CD4-positive, alpha-beta memory T cell (primary cell): ENCODE data around the gene BRINP1. TPM values are rescaled to one million over a fixed set of nuclear protein-coding genes. Genes with fewer than 3 reads are reported as not detected.

Experiments
- CTCF ChIA-PET: fragments of 350-600 bp; sonication (Branson Sonifier 250); formaldehyde crosslinking; loops from one replicate; lab custom pipeline; 2021; ENCODE audit warnings: inconsistent platforms; ENCODE audit not compliant: partially characterized antibody; lab: Charles Lee
- POLR2A ChIA-PET: fragments of 350-600 bp; sonication (Branson Sonifier 250); formaldehyde crosslinking; loops from one replicate; lab custom pipeline; 2021; ENCODE audit not compliant: partially characterized antibody; lab: Charles Lee
- DNase-seq, 5 donors: peaks; one replicate each; pipeline versions ENCODE4 v3.0.0 to v3.0.0-alpha.2; 2020 to 2022; ENCODE audit warnings: mixed read lengths in 1 of 5
- H3K27ac ChIP-seq: one replicate; pipeline ENCODE4 v1.7.0; 2013; ENCODE audit warnings: low read depth, low read length
- H3K27me3 ChIP-seq: 2 replicates; pipeline ENCODE4 v1.7.0; 2013; ENCODE audit warnings: mild to moderate bottlenecking, low read length, moderate library complexity; ENCODE audit not compliant: insufficient read depth
- H3K36me3 ChIP-seq: 2 replicates; pipeline ENCODE4 v1.7.0; 2013; ENCODE audit warnings: mild to moderate bottlenecking, low read length, moderate library complexity; ENCODE audit not compliant: insufficient read depth
- H3K4me1 ChIP-seq: 2 replicates; pipeline ENCODE4 v1.7.0; 2013; ENCODE audit warnings: mild to moderate bottlenecking, low read length, moderate library complexity; ENCODE audit not compliant: insufficient read depth
- H3K4me3 ChIP-seq, 2 donors: one replicate each; pipeline ENCODE4 v1.7.0; 2013; ENCODE audit warnings: low read length in 2 of 2, mild to moderate bottlenecking in 1 of 2
- H3K9me3 ChIP-seq, 2 donors: one replicate each; pipeline ENCODE4 v1.7.0; 2013; ENCODE audit warnings: low read length in 2 of 2, control low read depth in 1 of 2; ENCODE audit not compliant: control insufficient read depth in 1 of 2
- H3K27ac Mint-ChIP-seq, 7 donors: one replicate each; pipeline ENCODE4 v1.8.0; 2020 to 2021; ENCODE audit warnings: mixed read lengths in 7 of 7, mild to moderate bottlenecking in 6 of 7, inconsistent platforms in 3 of 7, moderate library complexity in 3 of 7
- H3K27me3 Mint-ChIP-seq, 2 donors: one replicate each; pipeline ENCODE4 v1.8.0; 2020 to 2021; ENCODE audit warnings: mixed read lengths in 2 of 2
- H3K36me3 Mint-ChIP-seq, 2 donors: one replicate each; pipeline ENCODE4 v1.8.0; 2020 to 2021; ENCODE audit warnings: mixed read lengths in 2 of 2, inconsistent platforms in 1 of 2, mild to moderate bottlenecking in 1 of 2
- H3K4me1 Mint-ChIP-seq, 4 donors: one replicate each; pipeline ENCODE4 v1.8.0; 2020 to 2021; ENCODE audit warnings: mixed read lengths in 4 of 4, mild to moderate bottlenecking in 1 of 4
- H3K4me3 Mint-ChIP-seq, 8 donors: one replicate each; pipeline ENCODE4 v1.8.0; 2020 to 2021; ENCODE audit warnings: mixed read lengths in 8 of 8, mild to moderate bottlenecking in 7 of 8, moderate library complexity in 6 of 8, inconsistent platforms in 3 of 8
- H3K9me3 Mint-ChIP-seq, 8 donors: one replicate each; pipeline ENCODE4 v1.8.0; 2020 to 2021; ENCODE audit warnings: mixed read lengths in 8 of 8, mild to moderate bottlenecking in 5 of 8, inconsistent platforms in 3 of 8, moderate library complexity in 1 of 8
- intact Hi-C: fragments of 100-400 bp; cut with micrococcal nuclease; formaldehyde crosslinking; loops from one replicate; pipeline ENCODE4 v1.15.1; 2023
- polyA plus RNA-seq, 2 donors: library from polyadenylated mRNA; unstranded; fragments of 300-500 nt; fragmentation: Illumina TruSeq; gene quantifications; one replicate each; pipeline ENCODE4 v1.2.3, GENCODE V29; 2021
- total RNA-seq, 2 experiments: library from RNA; stranded (reverse); gene quantifications; one replicate each; pipeline ENCODE4 v1.2.3, GENCODE V29; 2021

The BRINP1 gene
- total and polyA plus RNA-seq, 4 experiments from 2014 or later = not detected

DNA sequence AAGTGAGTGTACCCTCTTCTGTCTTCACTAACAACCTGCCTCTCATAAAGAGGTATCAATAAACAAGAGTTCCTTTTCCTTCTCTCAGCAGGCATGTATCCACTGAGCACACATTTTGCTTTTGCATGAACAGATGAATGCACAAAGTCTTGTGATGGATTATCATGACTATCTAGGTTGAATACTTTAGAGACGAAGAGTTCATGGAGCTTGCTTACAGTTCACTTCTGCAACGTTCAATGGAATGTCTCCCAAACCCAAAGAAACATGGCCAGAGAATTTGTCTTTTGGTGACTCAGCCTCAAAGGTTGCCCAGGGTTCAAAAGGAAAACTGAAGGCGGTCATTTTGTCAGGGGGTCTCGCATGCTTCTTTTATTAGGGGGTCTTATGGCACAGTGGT is 55.4 kb downstream of the BRINP1 start:
- ChIA-PET POLR2A (no interaction called here), CTCF (no interaction called here)

DNA sequence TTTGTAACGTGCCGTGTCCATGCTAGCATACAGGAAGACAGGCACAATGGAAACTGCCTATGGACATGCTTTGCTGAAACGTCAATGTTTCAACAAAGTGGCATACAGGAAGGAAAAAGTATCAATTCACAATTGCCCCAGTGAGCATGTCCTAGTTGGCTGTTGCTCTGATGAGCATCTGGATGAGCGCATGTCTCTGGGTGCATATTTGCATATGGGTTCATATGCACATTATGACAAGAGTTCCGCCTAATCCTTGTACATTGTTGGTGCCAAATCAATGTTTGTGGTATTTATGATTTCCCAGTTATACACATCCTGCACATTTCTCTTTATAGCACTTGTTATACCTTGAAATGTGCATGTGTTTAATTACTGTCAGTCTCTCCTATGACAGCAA is 58.5 kb downstream of the BRINP1 start:
- Histone ChIP-seq H3K9me3 (no peaks in the 10 kb centered on the region), H3K4me3 (no peak overlapping the region), H3K4me1 (no peaks in the 10 kb centered on the region), H3K27me3 (no peaks in the 10 kb centered on the region), H3K27ac (no peak overlapping the region), H3K36me3 (no peaks in the 10 kb centered on the region)
- ChIA-PET POLR2A (no interaction called here), CTCF (no interaction called here)
- no peaks in the 10 kb centered on the region for H3K36me3 Mint-ChIP-seq
- H3K27me3 Mint-ChIP-seq = no peaks in the 10 kb centered on the region
- H3K4me1 Mint-ChIP-seq = no peaks in the 10 kb centered on the region
- H3K9me3 Mint-ChIP-seq = peaks cover 0 to 8% (median 2%) of the 10 kb centered on the region in 8 donors
- intact Hi-C loops = no loop called here
- H3K27ac Mint-ChIP-seq = no peak overlapping the region
- no peak overlapping the region for H3K4me3 Mint-ChIP-seq
- no peak for DNase-seq

More for the DNA sequence above, 55.4 kb downstream of the BRINP1 start:
- no peak for DNase-seq
- Histone ChIP-seq H3K9me3 (no peaks in the 10 kb centered on the region), H3K36me3 (no peaks in the 10 kb centered on the region), H3K27ac (no peak overlapping the region), H3K27me3 (no peaks in the 10 kb centered on the region), H3K4me3 (no peak overlapping the region), H3K4me1 (no peaks in the 10 kb centered on the region)
- H3K36me3 Mint-ChIP-seq = no peaks in the 10 kb centered on the region
- no peak overlapping the region for H3K4me3 Mint-ChIP-seq
- H3K9me3 Mint-ChIP-seq = peaks cover 0 to 8% (median 3%) of the 10 kb centered on the region in 8 donors
- no peak overlapping the region for H3K27ac Mint-ChIP-seq
- intact Hi-C loops = no loop called here
- H3K27me3 Mint-ChIP-seq = no peaks in the 10 kb centered on the region
- H3K4me1 Mint-ChIP-seq = no peaks in the 10 kb centered on the region

DNA sequence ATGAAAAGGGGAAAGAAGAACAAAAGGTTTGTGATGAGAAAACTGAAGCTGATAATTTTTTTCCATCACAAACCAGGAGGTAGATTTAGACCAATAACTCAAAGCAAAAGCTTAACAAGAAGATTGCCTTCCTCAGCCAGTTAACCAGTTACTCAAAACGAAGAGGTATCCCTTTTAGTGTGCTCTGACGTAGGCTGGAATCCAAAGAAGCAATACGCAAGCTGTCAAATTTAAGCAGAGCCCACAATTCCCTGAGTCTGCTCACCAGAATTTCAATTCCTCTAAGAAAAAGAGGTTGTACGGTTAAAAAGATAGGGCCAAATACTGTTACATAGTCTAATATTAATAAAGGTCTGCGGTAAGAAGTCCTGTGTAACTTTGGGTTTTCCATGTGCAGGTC is 61.8 kb downstream of the BRINP1 start:
- Mint-ChIP-seq H3K27ac (no peak overlapping the region), H3K27me3 (no peaks in the 10 kb centered on the region), H3K4me3 (no peak overlapping the region), H3K9me3 (peaks cover 0 to 9% (median 3%) of the 10 kb centered on the region in 8 donors), H3K36me3 (no peaks in the 10 kb centered on the region), H3K4me1 (no peaks in the 10 kb centered on the region)
- POLR2A ChIA-PET = no interaction called here
- CTCF ChIA-PET = no interaction called here
- H3K4me1 ChIP-seq = no peaks in the 10 kb centered on the region
- no peak overlapping the region for H3K27ac ChIP-seq
- H3K27me3 ChIP-seq = no peaks in the 10 kb centered on the region
- intact Hi-C loops = no loop called here
- no peaks in the 10 kb centered on the region for H3K36me3 ChIP-seq
- H3K9me3 ChIP-seq = no peaks in the 10 kb centered on the region
- DNase-seq = no peak
- H3K4me3 ChIP-seq = no peak overlapping the region

DNA sequence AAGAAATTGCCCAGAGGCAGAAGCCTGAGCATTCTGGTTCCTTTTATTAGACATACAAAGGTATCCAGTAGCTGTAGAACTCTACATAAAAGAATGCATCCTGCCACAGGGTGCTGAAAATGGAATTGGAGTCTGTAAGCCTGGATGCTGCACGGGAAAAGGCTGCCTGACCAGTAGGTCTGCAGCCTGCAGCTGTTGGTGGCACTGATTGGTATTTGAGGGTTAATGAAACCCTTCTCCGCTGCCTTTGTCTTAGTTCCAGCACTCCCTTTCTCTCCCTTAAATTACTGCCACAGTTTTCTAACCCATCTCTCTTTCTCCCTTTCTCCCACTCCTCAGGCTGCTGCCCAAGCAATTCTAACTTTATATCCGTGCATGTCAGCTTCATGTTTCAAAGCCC is 64.7 kb downstream of the BRINP1 start:
- ChIA-PET CTCF (no interaction called here), POLR2A (no interaction called here)
- no peaks in the 10 kb centered on the region for H3K4me1 ChIP-seq
- Mint-ChIP-seq H3K36me3 (no peaks in the 10 kb centered on the region), H3K4me3 (no peak overlapping the region), H3K4me1 (no peaks in the 10 kb centered on the region), H3K27ac (no peak overlapping the region), H3K9me3 (peaks cover 0 to 9% (median 3%) of the 10 kb centered on the region in 8 donors), H3K27me3 (no peaks in the 10 kb centered on the region)
- H3K36me3 ChIP-seq = no peaks in the 10 kb centered on the region
- no peaks in the 10 kb centered on the region for H3K9me3 ChIP-seq
- no peak overlapping the region for H3K27ac ChIP-seq
- no peak overlapping the region for H3K4me3 ChIP-seq
- H3K27me3 ChIP-seq = no peaks in the 10 kb centered on the region
- intact Hi-C loops = no loop called here
- DNase-seq = no peak

DNA sequence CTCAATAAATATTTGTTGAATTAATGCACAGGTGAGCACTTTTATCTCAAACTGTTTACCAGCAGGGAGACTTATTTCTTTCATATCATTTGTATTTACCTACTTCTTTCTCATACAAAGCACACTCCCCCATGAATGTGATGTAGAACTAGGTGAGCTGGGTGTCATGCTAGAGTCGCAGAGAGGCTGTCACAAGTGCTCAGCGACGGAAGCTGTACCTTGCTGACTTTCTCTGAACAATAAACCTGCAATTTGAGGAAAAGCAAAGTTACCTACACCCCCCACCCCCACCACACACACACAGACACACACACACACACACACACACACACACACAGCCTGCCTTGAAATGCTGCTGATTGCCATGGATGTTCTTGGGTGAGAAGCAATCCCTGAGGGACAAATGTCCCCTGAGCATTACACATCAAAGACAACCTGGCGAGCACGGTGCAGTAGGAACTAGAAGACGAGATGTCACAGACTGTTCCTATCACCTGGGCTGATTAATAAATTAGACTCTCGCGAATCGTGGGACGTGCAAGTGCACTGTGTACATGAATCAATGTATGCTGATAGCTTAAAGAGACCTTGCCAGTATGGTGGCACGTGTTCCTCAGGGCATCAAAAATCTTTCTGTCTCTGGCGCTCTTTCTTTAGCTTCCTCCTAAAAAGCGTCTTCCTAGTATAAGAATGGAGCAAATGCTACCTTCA is 66.1 kb downstream of the BRINP1 start:
- intact Hi-C loops = no loop called here
- no peak for DNase-seq
- Histone ChIP-seq H3K9me3 (no peaks in the 10 kb centered on the region), H3K36me3 (no peaks in the 10 kb centered on the region), H3K4me3 (no peak overlapping the region), H3K27me3 (no peaks in the 10 kb centered on the region), H3K27ac (no peak overlapping the region), H3K4me1 (no peaks in the 10 kb centered on the region)
- CTCF ChIA-PET = no interaction called here
- Mint-ChIP-seq H3K9me3 (peaks cover 0 to 9% (median 3%) of the 10 kb centered on the region in 8 donors), H3K4me3 (no peak overlapping the region), H3K36me3 (no peaks in the 10 kb centered on the region), H3K27me3 (no peaks in the 10 kb centered on the region), H3K27ac (no peak overlapping the region), H3K4me1 (no peaks in the 10 kb centered on the region)
- POLR2A ChIA-PET = no interaction called here

DNA sequence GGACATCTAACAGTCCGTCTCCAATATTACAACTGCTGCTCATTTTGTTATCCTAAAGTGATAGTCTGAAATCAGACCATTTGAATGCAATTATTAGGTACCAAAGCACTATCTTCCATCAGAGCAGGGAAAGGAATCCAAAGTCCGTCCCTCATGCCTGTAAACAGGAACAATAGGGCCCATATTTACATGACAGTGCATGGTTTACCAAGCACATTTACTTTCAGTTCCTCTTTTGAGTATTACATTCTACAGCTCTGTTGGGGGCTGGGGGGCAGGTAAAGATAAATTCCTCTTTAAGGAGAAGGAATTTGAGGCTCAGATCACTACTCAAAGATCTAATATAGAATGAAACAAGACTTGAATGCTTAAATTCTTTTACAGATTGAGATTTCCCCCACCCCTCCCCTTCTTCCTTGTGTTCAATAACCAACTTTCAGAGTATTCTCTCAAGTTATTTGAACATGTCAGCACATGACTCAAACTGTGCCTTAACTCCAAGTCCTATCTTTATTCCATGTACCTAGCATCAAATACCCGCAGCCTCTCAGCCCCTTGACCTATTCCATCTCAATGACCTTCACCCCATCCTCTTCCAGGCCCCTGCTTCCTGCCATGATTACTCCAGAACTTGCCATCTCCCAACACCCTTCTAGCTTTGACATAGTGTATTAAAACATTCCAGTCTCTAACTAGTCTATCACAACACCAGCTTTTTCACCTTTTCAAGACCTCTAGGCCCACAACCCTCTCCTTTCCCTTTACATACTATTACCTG is 71.0 kb downstream of the BRINP1 start:
- Mint-ChIP-seq H3K9me3 (peaks cover 2 to 7% (median 4%) of the 10 kb centered on the region in 8 donors), H3K36me3 (no peaks in the 10 kb centered on the region), H3K27me3 (no peaks in the 10 kb centered on the region), H3K4me1 (no peaks in the 10 kb centered on the region), H3K27ac (no peak overlapping the region), H3K4me3 (no peak overlapping the region)
- H3K9me3 ChIP-seq = no peaks in the 10 kb centered on the region
- ChIA-PET POLR2A (no interaction called here), CTCF (no interaction called here)
- H3K27me3 ChIP-seq = no peaks in the 10 kb centered on the region
- no peaks in the 10 kb centered on the region for H3K4me1 ChIP-seq
- no peak for DNase-seq
- no peaks in the 10 kb centered on the region for H3K36me3 ChIP-seq
- intact Hi-C loops = no loop called here
- no peak overlapping the region for H3K27ac ChIP-seq
- H3K4me3 ChIP-seq = no peak overlapping the region

DNA sequence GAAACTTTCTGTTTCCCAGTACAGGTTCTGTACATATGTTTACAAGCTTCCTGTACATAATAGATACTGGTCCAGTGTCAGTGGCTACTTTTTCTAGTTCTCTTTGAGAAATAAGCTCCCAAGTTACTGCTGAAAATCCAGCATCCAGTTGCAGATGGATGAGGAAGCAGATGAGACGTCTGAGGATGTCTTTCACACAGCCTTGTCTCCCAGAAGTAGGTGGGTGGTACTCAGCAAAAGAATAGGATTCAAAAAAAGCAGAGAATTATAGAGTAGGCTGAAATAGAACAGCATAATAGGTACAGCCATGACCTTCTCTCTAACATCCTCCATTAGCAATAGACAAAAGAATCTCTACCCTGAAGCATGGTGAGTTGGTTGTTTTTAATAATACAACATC is 77.7 kb downstream of the BRINP1 start:
- Histone ChIP-seq H3K27ac (no peak overlapping the region), H3K4me3 (no peak overlapping the region), H3K9me3 (no peaks in the 10 kb centered on the region), H3K4me1 (no peaks in the 10 kb centered on the region), H3K36me3 (no peaks in the 10 kb centered on the region), H3K27me3 (no peaks in the 10 kb centered on the region)
- intact Hi-C loops = no loop called here
- POLR2A ChIA-PET = no interaction called here
- Mint-ChIP-seq H3K4me1 (no peaks in the 10 kb centered on the region), H3K27ac (no peak overlapping the region), H3K9me3 (peaks cover 0 to 18% (median 6%) of the 10 kb centered on the region in 8 donors), H3K36me3 (no peaks in the 10 kb centered on the region), H3K4me3 (no peak overlapping the region), H3K27me3 (no peaks in the 10 kb centered on the region)
- DNase-seq = no peak
- CTCF ChIA-PET = no interaction called here
